GM19238 (cell line): Measurements from ENCODE around the gene CCNO.

Source experiments
- DNase-seq: peaks from one replicate; pipeline ENCODE4 v3.0.0; 2011; ENCODE audit warnings: low spot score; ENCODE audit not compliant: insufficient read length

Gene CCNO

GRCh38 chr5:55232985-55233928 is at the start of gene CCNO:
CCNO (minus strand) TSS chr5:55233608; CDS start chr5:55233523, 85 bp downstream.
- no peak for DNase-seq

- DNase-seq, result no peak
Observed at GRCh38 chr5:55278778-55279177, 45.4 kb upstream of the CCNO start.

- DNase-seq, result no peak
Observed at GRCh38 chr5:55276771-55277170, 43.4 kb upstream of the CCNO start.

- no peak for DNase-seq
Observed at GRCh38 chr5:55258339-55258738, 24.9 kb upstream of the CCNO start.

GRCh38 chr5:55254802-55255201 is 21.4 kb upstream of the CCNO start:
- no peak for DNase-seq

GRCh38 chr5:55250064-55250463 is 16.7 kb upstream of the CCNO start:
- no peak for DNase-seq

- DNase-seq, result no peak
Observed at GRCh38 chr5:55241746-55242145, 8.3 kb upstream of the CCNO start.

- no peak for DNase-seq
Observed at GRCh38 chr5:55236800-55237199, 3.4 kb upstream of the CCNO start.

- DNase-seq, result no peak
Observed at GRCh38 chr5:55234121-55234700, 803 bp upstream of the CCNO start.

- no peak for DNase-seq
Observed at GRCh38 chr5:55232271-55232984, 980 bp downstream of the CCNO start.

- no peak for DNase-seq
Observed at GRCh38 chr5:55231919-55232270, 1.5 kb downstream of the CCNO start.

GRCh38 chr5:55231029-55231918 is 2.1 kb downstream of the CCNO start:
- DNase-seq, result no peak

GRCh38 chr5:55230086-55230629 is 3.2 kb downstream of the CCNO start:
- DNase-seq, result no peak

GRCh38 chr5:55227664-55228430 is 5.6 kb downstream of the CCNO start:
- no peak for DNase-seq

GRCh38 chr5:55226934-55227663 is 6.3 kb downstream of the CCNO start, which contains the start of gene MCIDAS:
MCIDAS (minus strand) TSS chr5:55227315; CDS start chr5:55227138, 177 bp downstream.
- no peak for DNase-seq

- no peak for DNase-seq
Observed at GRCh38 chr5:55226027-55226933, 7.1 kb downstream of the CCNO start.

- DNase-seq, result no peak
Observed at GRCh38 chr5:55225346-55225745, 8.1 kb downstream of the CCNO start.

- DNase-seq, result no peak
Observed at GRCh38 chr5:55223812-55224240, 9.6 kb downstream of the CCNO start.
